Fibroblast of villous mesenchyme (primary cell): Measurements from ENCODE around the gene PYROXD2. TPM values are rescaled to one million over a fixed set of nuclear protein-coding genes. Genes with fewer than 3 reads are reported as not detected.

Experiments
- DNase-seq: peaks from one replicate; pipeline ENCODE4 v3.0.0-alpha.2; 2010; ENCODE audit warnings: low read depth
- H3K4me3 ChIP-seq: 2 replicates; pipeline ENCODE4 v1.5.1; 2011; ENCODE audit warnings: low read depth, mild to moderate bottlenecking, low read length
- CTCF ChIP-seq: IDR thresholded peaks from 2 replicates; pipeline ENCODE4 v1.5.1; 2012; ENCODE audit warnings: low read depth, mild to moderate bottlenecking, low read length; ENCODE audit not compliant: insufficient read depth
- total RNA-seq: library from RNA; depleted of rRNA; stranded (reverse); fragments of >200 nt; gene quantifications from 2 replicates; pipeline ENCODE4 v1.2.3, GENCODE V29; 2012

Gene PYROXD2
- total RNA-seq, 1 donor = 10.8 TPM

- H3K4me3 ChIP-seq = no peak overlapping the region
- DNase-seq = no peak
- no peak for TF ChIP-seq CTCF
Measured at GRCh38 chr10:98402478-98402877, 12.5 kb downstream of the PYROXD2 start.

GRCh38 chr10:98400482-98400881 is 14.5 kb downstream of the PYROXD2 start:
- peak; percentile 61 for DNase-seq
- no peak overlapping the region for H3K4me3 ChIP-seq
- TF ChIP-seq CTCF = no peak

GRCh38 chr10:98399784-98400183 is 15.2 kb downstream of the PYROXD2 start:
- no peak overlapping the region for H3K4me3 ChIP-seq
- no peak for TF ChIP-seq CTCF
- DNase-seq = no peak

- no peak for TF ChIP-seq CTCF
- DNase-seq = no peak
- H3K4me3 ChIP-seq = no peak overlapping the region
Measured at GRCh38 chr10:98397089-98397600, 17.8 kb downstream of the PYROXD2 start.

- H3K4me3 ChIP-seq = no peak overlapping the region
- TF ChIP-seq CTCF = no peak
- DNase-seq = no peak
Measured at GRCh38 chr10:98396096-98397063, 18.6 kb downstream of the PYROXD2 start.

GRCh38 chr10:98394851-98395440 is 20.0 kb downstream of the PYROXD2 start:
- H3K4me3 ChIP-seq = no peak overlapping the region
- TF ChIP-seq CTCF = no peak
- no peak for DNase-seq
